Activated T-helper 17 cell treated with anti-CD3 and anti-CD28 coated beads, Interleukin-2, amount 50 U/mL, for 72 hours (primary cell): ENCODE measurements around the gene HSPA8. TPM values are rescaled to one million over a fixed set of nuclear protein-coding genes. Genes with fewer than 3 reads are reported as not detected.

Experiments used
- ATAC-seq: fragments of 150-1000 bp; cut with Tn5 transposase; replicated peaks from 2 replicates; pipeline ENCODE4 v1.10.0; 2021; ENCODE audit warnings: mild to moderate bottlenecking, moderate library complexity
- H3K27ac Mint-ChIP-seq: one replicate; pipeline ENCODE4 v1.8.0; 2022; ENCODE audit warnings: mixed read lengths
- H3K27me3 Mint-ChIP-seq: one replicate; pipeline ENCODE4 v1.8.0; 2022; ENCODE audit warnings: mixed read lengths
- H3K36me3 Mint-ChIP-seq: one replicate; pipeline ENCODE4 v1.8.0; 2022; ENCODE audit warnings: low read depth, mild to moderate bottlenecking, mixed read lengths
- H3K4me1 Mint-ChIP-seq: one replicate; pipeline ENCODE4 v1.8.0; 2022; ENCODE audit warnings: mixed read lengths
- H3K4me3 Mint-ChIP-seq: one replicate; pipeline ENCODE4 v1.8.0; 2022; ENCODE audit warnings: mild to moderate bottlenecking, mixed read lengths
- H3K9me3 Mint-ChIP-seq: one replicate; pipeline ENCODE4 v1.8.0; 2022; ENCODE audit warnings: mixed read lengths
- total RNA-seq, 2 donors: library from RNA; stranded (reverse); gene quantifications; one replicate each; pipeline ENCODE4 v1.2.3, GENCODE V29; 2022

HSPA8 gene
- total RNA-seq, 2 donors from 2014 or later: 1,670 to 3,247 TPM

GRCh38 chr11:123085497-123085896 is 23.6 kb upstream of the HSPA8 start:
- no peak for ATAC-seq
- Mint-ChIP-seq H3K9me3 (no peaks in the 10 kb centered on the region), H3K27me3 (no peaks in the 10 kb centered on the region), H3K36me3 (peaks cover 4% of the 10 kb centered on the region), H3K4me3 (no peak overlapping the region), H3K27ac (peak overlapping the region; percentile 97), H3K4me1 (peaks cover 23% of the 10 kb centered on the region)

DNA sequence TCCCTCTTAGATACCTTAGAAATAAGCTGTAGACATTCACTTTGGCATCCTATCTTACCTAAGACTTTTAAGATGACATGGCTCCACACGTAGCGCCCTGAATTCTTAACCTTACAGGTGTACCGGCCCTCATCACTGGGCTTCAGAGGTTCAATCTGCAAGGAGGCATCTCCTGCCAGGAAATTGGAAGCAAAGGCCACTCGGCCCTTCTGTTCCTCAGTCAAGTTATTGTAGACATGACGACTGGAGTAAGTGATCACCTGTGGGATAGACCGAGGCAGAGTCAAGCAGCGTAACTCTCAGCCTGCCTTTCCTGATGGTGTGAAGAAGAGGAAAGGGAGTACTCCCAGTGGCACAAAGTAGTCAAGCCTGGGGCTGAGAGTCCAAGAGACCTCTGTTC is 22.5 kb upstream of the HSPA8 start:
- Mint-ChIP-seq H3K9me3 (no peaks in the 10 kb centered on the region), H3K27me3 (no peaks in the 10 kb centered on the region), H3K36me3 (peaks cover 4% of the 10 kb centered on the region), H3K4me3 (peak overlapping the region; percentile 87), H3K27ac (peak overlapping the region; percentile 97), H3K4me1 (peaks cover 23% of the 10 kb centered on the region)
- ATAC-seq: no peak

DNA sequence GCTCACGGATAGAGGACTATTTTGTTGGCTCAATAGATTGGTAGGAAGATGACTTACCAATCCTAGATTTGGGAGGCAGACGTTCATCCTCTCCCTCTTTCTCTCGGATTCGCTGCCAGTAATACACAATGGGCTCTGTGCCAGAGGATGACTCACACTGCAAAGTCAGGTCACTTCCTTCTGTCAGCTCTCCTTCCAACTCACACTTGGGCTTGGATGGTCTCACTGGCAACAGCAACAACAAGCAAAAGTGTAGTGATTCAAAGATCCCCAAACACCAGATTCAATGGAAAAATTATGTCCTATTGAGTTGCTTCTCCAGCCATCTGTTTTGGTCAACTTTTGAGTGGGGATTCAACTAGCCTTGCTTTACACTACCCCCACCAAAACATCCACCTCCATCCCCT is 21.7 kb upstream of the HSPA8 start:
- Mint-ChIP-seq H3K4me1 (peaks cover 23% of the 10 kb centered on the region), H3K9me3 (no peaks in the 10 kb centered on the region), H3K27ac (peak overlapping the region; percentile 97), H3K36me3 (peaks cover 4% of the 10 kb centered on the region), H3K4me3 (peak overlapping the region; percentile 87), H3K27me3 (no peaks in the 10 kb centered on the region)
- ATAC-seq: peak; percentile 77

DNA sequence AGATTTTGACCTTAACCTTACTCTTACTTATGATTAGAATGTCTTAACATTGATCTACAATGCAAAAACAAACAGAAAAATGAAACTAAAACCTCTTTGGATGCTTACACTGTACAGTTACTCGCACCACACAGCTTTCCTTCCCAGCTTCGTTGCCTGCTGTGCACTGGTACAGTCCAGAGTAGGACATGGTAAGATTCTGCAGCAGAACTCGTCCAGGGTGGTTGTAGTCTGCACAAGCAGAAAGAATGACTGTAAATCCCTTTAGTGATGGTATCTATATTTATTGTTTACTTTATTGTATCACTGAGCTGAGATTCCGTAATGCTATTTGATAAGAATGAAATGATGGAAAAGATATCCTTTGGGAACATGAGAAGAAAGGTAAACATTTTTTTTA is 21.0 kb upstream of the HSPA8 start:
- Mint-ChIP-seq H3K27ac (peak overlapping the region; percentile 97), H3K36me3 (peaks cover 4% of the 10 kb centered on the region), H3K4me1 (peaks cover 20% of the 10 kb centered on the region), H3K4me3 (peak overlapping the region; percentile 87), H3K9me3 (no peaks in the 10 kb centered on the region), H3K27me3 (no peaks in the 10 kb centered on the region)
- peak; percentile 41 for ATAC-seq

GRCh38 chr11:123080015-123080414 is 18.1 kb upstream of the HSPA8 start:
- Mint-ChIP-seq H3K4me1 (peaks cover 13% of the 10 kb centered on the region), H3K9me3 (no peaks in the 10 kb centered on the region), H3K27me3 (no peaks in the 10 kb centered on the region), H3K36me3 (peaks cover 4% of the 10 kb centered on the region), H3K27ac (peak overlapping the region; percentile 41), H3K4me3 (no peak overlapping the region)
- peak; percentile 46 for ATAC-seq

GRCh38 chr11:123076484-123076883 is 14.5 kb upstream of the HSPA8 start:
- no peak for ATAC-seq
- Mint-ChIP-seq H3K4me3 (no peak overlapping the region), H3K9me3 (no peaks in the 10 kb centered on the region), H3K36me3 (no peaks in the 10 kb centered on the region), H3K27ac (no peak overlapping the region), H3K4me1 (peaks cover 18% of the 10 kb centered on the region), H3K27me3 (no peaks in the 10 kb centered on the region)

DNA sequence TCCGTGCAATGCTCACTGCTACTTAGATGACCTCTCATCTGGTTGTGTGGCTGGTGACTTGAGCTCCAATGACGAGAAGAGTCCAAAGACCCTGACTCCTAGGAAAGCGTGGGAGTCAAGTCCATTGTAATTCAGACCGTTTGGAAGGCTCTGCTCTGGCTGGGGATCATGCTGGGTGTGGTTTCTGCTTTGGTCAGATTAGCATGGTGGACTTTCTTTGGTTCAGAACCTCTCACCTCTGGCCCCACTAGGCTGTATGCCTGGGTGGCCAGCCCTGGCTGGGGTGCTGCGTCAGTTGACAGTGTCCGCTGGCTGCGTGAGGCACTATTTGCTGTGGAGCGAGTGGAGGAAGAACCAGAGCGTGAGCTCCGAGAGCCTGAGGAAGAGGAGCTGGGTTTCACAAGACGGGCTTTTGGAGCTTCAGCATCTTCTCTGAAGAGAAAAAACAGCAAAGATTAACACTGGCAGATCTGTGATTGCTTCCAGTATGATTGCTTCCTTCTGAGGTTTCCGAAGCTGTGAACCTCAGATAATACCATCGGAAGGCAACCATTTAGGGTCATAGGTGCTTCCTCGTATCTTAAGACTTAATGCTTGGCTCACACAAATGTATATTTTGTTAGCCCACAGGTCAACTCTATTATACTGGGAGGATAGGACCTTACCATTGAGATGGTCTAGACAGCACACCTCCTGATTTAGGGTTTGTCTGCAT is 11.6 kb upstream of the HSPA8 start:
- Mint-ChIP-seq H3K27me3 (no peaks in the 10 kb centered on the region), H3K9me3 (no peaks in the 10 kb centered on the region), H3K36me3 (no peaks in the 10 kb centered on the region), H3K4me3 (no peak overlapping the region), H3K27ac (peak overlapping the region; percentile 95), H3K4me1 (peaks cover 31% of the 10 kb centered on the region)
- no peak for ATAC-seq

GRCh38 chr11:123072762-123073161 is 10.8 kb upstream of the HSPA8 start:
- peaks cover 34% of the 10 kb centered on the region for H3K4me1 Mint-ChIP-seq
- H3K27me3 Mint-ChIP-seq: no peaks in the 10 kb centered on the region
- no peaks in the 10 kb centered on the region for H3K9me3 Mint-ChIP-seq
- H3K27ac Mint-ChIP-seq: peak overlapping the region; percentile 95
- peak; percentile 40 for ATAC-seq
- H3K4me3 Mint-ChIP-seq: peak overlapping the region; percentile 82
- H3K36me3 Mint-ChIP-seq: no peaks in the 10 kb centered on the region

DNA sequence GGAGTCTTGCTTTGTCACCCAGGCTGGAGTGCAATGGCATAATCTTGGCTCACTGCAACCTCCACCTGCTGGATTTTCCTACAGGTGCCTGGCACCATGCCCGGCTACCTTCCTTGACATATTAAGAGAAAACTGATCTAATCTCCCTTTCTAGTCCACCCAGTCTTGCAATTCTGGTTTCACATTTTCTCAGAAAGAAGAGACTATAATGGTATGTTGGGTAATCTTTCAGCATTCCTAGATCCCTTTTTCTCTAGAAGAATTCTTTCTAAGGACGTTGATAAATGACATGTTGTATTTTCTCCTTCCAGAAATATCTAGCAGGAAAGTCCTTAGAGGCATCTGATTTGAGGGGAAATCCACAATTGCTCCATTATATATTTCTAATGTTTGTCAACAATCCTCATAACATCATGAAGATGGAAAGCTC is 10.4 kb upstream of the HSPA8 start:
- Mint-ChIP-seq H3K27ac (peak overlapping the region; percentile 95), H3K4me1 (peaks cover 34% of the 10 kb centered on the region), H3K4me3 (peak overlapping the region; percentile 82), H3K36me3 (no peaks in the 10 kb centered on the region), H3K9me3 (no peaks in the 10 kb centered on the region), H3K27me3 (no peaks in the 10 kb centered on the region)
- no peak for ATAC-seq

DNA sequence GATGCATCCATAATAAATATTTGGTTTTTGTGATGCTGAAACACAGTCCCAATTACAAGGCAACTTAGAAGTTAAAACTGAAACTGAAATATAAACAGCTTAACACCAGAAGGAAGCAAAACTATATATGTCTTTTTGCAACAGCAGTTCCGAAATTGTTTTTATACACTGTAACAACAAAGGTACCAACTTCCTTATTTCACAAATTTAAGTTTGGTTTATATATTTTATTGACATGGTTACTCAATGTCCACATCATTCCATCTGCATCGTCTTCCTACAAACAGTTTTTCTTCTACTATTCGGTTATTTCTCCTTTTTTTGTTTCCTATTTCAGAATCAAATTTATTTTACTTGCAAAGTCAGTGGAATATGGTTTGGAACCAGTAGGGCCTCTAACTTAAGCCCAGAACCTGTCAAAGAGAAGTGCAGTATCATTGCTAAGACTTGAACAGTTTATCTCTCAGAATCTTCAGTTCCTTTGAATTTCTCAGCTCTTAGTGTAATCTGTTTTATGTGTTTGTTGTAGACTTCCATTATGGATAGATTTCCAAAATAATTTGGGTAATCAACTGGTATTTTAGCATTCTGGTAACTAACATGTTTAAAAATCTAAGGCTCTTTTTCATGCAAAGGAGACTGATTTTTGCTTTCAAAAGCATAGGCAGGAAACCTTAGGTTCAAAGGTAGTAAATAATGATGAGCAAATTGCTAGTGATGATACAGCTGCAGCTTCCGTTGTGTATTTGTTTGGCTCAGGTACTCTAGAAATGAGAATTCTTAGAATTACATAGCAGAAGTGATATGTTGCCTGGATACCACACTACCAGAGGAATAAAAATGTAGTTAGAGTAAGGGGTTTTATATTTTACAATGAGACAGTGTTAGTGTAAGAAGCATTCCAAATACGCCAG is 8.2 kb upstream of the HSPA8 start:
- H3K27me3 Mint-ChIP-seq: no peaks in the 10 kb centered on the region
- peak; percentile 91 for ATAC-seq
- peak overlapping the region; percentile 82 for H3K4me3 Mint-ChIP-seq
- H3K9me3 Mint-ChIP-seq: no peaks in the 10 kb centered on the region
- peaks cover 6% of the 10 kb centered on the region for H3K36me3 Mint-ChIP-seq
- H3K4me1 Mint-ChIP-seq: peaks cover 42% of the 10 kb centered on the region
- peak overlapping the region; percentile 95 for H3K27ac Mint-ChIP-seq

DNA sequence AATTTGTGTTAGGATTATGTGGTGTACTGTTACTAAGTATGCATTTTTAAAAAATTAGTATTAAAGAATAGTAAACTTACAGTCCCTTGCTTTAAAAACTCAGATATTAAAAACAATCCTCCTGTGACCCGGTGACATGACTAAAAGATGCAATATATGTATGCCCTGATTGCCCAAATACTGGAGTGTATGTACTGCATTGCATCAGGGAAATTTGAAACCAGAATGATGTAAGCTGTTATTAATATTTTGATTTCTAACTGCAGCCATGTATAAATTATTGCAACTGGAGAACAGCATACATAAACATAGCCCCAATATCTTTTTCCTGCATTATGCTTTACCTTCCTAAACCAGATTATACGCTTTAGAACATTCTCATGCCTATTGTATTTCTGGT is 3.7 kb upstream of the HSPA8 start:
- Mint-ChIP-seq H3K9me3 (no peaks in the 10 kb centered on the region), H3K4me1 (peaks cover 28% of the 10 kb centered on the region), H3K36me3 (peaks cover 46% of the 10 kb centered on the region), H3K4me3 (peak overlapping the region; percentile 100), H3K27me3 (no peaks in the 10 kb centered on the region), H3K27ac (peak overlapping the region; percentile 65)
- ATAC-seq: no peak

GRCh38 chr11:123063826-123064657 is 2.1 kb upstream of the HSPA8 start:
- Mint-ChIP-seq H3K9me3 (no peaks in the 10 kb centered on the region), H3K36me3 (peaks cover 62% of the 10 kb centered on the region), H3K27me3 (no peaks in the 10 kb centered on the region), H3K4me1 (peaks cover 22% of the 10 kb centered on the region), H3K27ac (peak overlapping the region; percentile 100), H3K4me3 (peak overlapping the region; percentile 100)
- ATAC-seq: peak; percentile 15

DNA sequence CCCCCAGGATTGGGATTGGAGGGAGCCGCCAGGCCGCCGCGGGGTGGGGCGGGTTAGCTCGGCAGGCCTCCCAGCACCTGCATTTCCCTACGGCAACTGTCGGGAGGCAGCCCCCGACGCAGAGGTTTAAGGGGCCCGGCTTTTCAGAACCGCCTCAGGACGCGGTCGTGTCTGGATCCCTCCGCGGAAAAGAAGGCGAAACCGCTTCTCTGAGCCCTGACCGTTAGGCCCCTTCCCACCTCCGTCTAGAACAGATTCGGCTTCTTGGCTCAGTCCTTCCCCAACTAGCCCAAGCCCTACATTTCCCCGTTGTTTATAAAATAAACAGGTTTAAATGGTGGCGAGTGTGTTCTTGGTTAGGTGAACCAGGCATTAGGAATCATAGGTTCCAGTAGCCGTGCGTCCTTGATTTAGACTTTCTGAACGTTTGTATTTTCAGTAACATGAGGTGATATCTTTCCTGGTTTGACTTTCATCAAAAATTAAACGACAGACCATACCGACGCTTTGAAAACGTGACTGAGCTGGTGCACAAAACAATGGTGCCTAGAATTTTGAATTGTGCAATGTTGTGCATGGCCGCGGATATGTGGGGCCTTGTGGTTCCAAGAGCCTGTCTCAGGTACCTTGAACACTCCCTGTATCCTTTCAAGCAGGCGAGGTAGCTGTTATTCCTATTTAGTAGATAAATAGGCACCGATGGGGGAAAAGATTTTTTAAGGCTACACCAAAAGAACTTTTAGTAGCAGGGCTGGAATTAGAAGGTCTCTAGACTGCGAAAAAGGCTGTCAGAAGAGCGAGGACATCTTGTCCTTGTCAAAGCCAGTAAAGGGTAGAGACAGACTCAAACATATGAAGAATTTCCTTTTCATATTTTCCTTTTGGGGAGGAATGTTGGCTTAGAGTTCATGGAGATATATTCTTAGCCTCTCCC is 1.2 kb upstream of the HSPA8 start:
- peak overlapping the region; percentile 100 for H3K27ac Mint-ChIP-seq
- H3K9me3 Mint-ChIP-seq: no peaks in the 10 kb centered on the region
- peak overlapping the region; percentile 100 for H3K4me3 Mint-ChIP-seq
- H3K27me3 Mint-ChIP-seq: no peaks in the 10 kb centered on the region
- H3K4me1 Mint-ChIP-seq: peaks cover 20% of the 10 kb centered on the region
- no peak for ATAC-seq
- peaks cover 71% of the 10 kb centered on the region for H3K36me3 Mint-ChIP-seq
